Effector CD8-positive, alpha-beta T cell (primary cell): ENCODE data around the gene SPX.

ENCODE experiments used
- DNase-seq: peaks from one replicate; lab custom pipeline; 2025; lab: John Stamatoyannopoulos, UW

Gene SPX

GRCh38 chr12:21580748-21581516 lies 54.8 kb downstream of the SPX start:
- DNase-seq = no peak
